NOMO-1 treated with DMSO at 0.1 percent for 48 hours (cell line): ENCODE measurements around the gene KRTAP10-2.
A peak's percentile ranks its signal among the peaks of the same experiment; 100 is the strongest.
"Not testable (repeated sequence)": the region's sequence is repeated elsewhere in the genome, so short reads cannot be mapped to it uniquely, and the experiment has no call there.

Experiments
- DNase-seq: peaks from one replicate; lab custom pipeline; 2025; ENCODE audit not compliant: unreplicated experiment; lab: John Stamatoyannopoulos, UW

KRTAP10-2 gene

GRCh38 chr21:44568261-44568660 is 17.0 kb upstream of the KRTAP10-2 start:
- no peak for DNase-seq

- no peak for DNase-seq
These were observed 16.3 kb upstream of the KRTAP10-2 start for GRCh38 chr21:44567481-44568171.

GRCh38 chr21:44566403-44566802 is 15.1 kb upstream of the KRTAP10-2 start:
- DNase-seq, result peak; percentile 90

- DNase-seq, result no peak
These were observed 13.7 kb upstream of the KRTAP10-2 start for GRCh38 chr21:44564886-44565598.

GRCh38 chr21:44564099-44564498 is 12.8 kb upstream of the KRTAP10-2 start:
- DNase-seq, result no peak

- no peak for DNase-seq
These were observed 7.4 kb upstream of the KRTAP10-2 start, which contains the start of gene KRTAP10-3 for GRCh38 chr21:44558695-44559094. TSS of gene KRTAP10-3 (minus strand) at chr21:44558795. CDS start at chr21:44558715, 80 bp downstream.

- not testable (repeated sequence) for DNase-seq
These were observed 7.0 kb upstream of the KRTAP10-2 start for GRCh38 chr21:44558329-44558675.

- DNase-seq, result no peak
These were observed 6.4 kb upstream of the KRTAP10-2 start for GRCh38 chr21:44557491-44558328.

- DNase-seq, result no peak
These were observed 5.6 kb upstream of the KRTAP10-2 start for GRCh38 chr21:44556879-44557278.

GRCh38 chr21:44555200-44555875 is 4.0 kb upstream of the KRTAP10-2 start:
- DNase-seq, result no peak

GRCh38 chr21:44552681-44553080 is 1.4 kb upstream of the KRTAP10-2 start:
- no peak for DNase-seq

GRCh38 chr21:44552136-44552535 is 831 bp upstream of the KRTAP10-2 start:
- no peak for DNase-seq

GRCh38 chr21:44550807-44551206 is 498 bp downstream of the KRTAP10-2 start:
- DNase-seq, result no peak

- not testable (repeated sequence) for DNase-seq
These were observed 1.0 kb downstream of the KRTAP10-2 start for GRCh38 chr21:44550285-44550684.

- DNase-seq, result no peak
These were observed 1.6 kb downstream of the KRTAP10-2 start for GRCh38 chr21:44549525-44550211.

GRCh38 chr21:44548922-44549321 is 2.4 kb downstream of the KRTAP10-2 start:
- no peak for DNase-seq

- DNase-seq, result no peak
These were observed 2.9 kb downstream of the KRTAP10-2 start for GRCh38 chr21:44548381-44548780.

GRCh38 chr21:44547656-44548331 is 3.5 kb downstream of the KRTAP10-2 start:
- no peak for DNase-seq

GRCh38 chr21:44544566-44544965 is 6.7 kb downstream of the KRTAP10-2 start:
- DNase-seq, result no peak

- DNase-seq, result no peak
These were observed 8.6 kb downstream of the KRTAP10-2 start for GRCh38 chr21:44542716-44543115.
